ENCODE measurements around the gene NCF4.

DNA sequence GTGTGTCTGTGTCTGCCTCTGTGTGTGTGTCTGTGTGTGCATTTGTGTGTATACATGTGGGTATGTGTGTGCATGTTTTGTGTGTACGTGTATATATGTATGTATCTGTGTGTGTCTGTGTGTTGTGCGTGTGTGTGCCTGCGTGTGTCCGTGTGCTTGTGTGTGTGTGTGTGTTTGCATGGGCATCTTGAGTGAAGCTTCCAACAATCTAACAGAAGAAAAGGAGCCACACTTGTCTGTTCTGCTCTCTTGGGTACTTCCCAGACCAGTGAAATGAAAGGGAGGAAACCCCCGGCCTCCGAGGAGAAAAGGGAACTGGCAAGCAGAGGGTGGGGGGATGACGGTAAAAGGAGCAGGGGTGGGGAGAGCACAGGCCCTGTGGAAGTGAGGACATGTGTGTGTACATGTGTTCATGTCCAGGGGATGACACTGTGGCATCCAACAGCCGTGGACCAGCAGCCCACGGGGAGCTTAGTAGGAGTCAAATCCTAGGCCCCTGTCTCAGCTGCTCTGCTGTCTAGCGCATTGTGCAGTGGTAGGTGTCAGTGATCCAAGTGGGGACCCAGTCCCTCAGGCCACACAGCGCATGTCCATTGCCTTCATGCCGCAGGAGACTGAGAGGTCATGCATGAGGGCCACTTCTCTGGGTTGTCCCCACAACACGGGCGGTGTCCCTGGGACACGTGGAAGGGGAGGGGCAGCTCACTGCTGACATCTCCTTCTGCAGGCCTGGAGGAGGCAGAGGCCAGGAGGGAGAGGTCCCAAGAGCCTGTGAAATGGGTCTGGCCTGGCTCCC lies 60.7 kb downstream of the NCF4 start:
- TF ChIP-seq, protein P1, sequence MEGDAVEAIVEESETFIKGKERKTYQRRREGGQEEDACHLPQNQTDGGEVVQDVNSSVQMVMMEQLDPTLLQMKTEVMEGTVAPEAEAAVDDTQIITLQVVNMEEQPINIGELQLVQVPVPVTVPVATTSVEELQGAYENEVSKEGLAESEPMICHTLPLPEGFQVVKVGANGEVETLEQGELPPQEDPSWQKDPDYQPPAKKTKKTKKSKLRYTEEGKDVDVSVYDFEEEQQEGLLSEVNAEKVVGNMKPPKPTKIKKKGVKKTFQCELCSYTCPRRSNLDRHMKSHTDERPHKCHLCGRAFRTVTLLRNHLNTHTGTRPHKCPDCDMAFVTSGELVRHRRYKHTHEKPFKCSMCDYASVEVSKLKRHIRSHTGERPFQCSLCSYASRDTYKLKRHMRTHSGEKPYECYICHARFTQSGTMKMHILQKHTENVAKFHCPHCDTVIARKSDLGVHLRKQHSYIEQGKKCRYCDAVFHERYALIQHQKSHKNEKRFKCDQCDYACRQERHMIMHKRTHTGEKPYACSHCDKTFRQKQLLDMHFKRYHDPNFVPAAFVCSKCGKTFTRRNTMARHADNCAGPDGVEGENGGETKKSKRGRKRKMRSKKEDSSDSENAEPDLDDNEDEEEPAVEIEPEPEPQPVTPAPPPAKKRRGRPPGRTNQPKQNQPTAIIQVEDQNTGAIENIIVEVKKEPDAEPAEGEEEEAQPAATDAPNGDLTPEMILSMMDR (IDR thresholded peaks at IDR 0.05): no peak
- no peak for TF ChIP-seq ZFX (IDR thresholded peaks at IDR 0.05; ENCODE audit: borderline replicate concordance)

Data from 22Rv1 (cell line).